IMR-90 (cell line): Measurements from ENCODE around the gene ASH1L. TPM values are rescaled to one million over a fixed set of nuclear protein-coding genes. Genes with fewer than 3 reads are reported as not detected.
"Not testable (repeated sequence)": the region's sequence is repeated elsewhere in the genome, so short reads cannot be mapped to it uniquely, and the experiment has no call there.

Experiments
- ATAC-seq: fragments of 200-7000 bp; cut with Tn5 transposase; 2 replicates; pipeline ENCODE4 v1.9.1; 2020; ENCODE audit warnings: low read depth, mild to moderate bottlenecking, moderate library complexity
- BruUV-seq: library from RNA; stranded (reverse); fragments of 400-500 nt; replicated peaks from 2 replicates; lab custom pipeline; 2021; lab: Mats Ljungman, UMichigan
- CTCF ChIA-PET: fragments of 300-600 bp; formaldehyde crosslinking; extraction: SDS; loops from one replicate; lab custom pipeline; 2021; ENCODE audit warnings: antibody characterized with exemption; lab: Yijun Ruan, JAX
- POLR2A ChIA-PET: fragments of 300-600 bp; sonication (Branson Sonifier 250); formaldehyde crosslinking; loops from one replicate; lab custom pipeline; 2022; ENCODE audit warnings: antibody characterized with exemption; ENCODE audit not compliant: unreplicated experiment; lab: Charles Lee
- DNase-seq: peaks from one replicate; pipeline ENCODE4 v3.0.0; 2013
- H2AFZ ChIP-seq: replicated peaks from 2 replicates; pipeline ENCODE3; 2013; ENCODE audit warnings: low read length, mild to moderate bottlenecking; ENCODE audit not compliant: poor library complexity
- H2AK5ac ChIP-seq: 2 replicates; pipeline ENCODE4 v1.6.1; 2013; ENCODE audit warnings: low read depth, low read length, inconsistent platforms
- H2AK9ac ChIP-seq: replicated peaks from 2 replicates; pipeline ENCODE3; 2013; ENCODE audit warnings: mild to moderate bottlenecking, low read depth, low read length, moderate library complexity; ENCODE audit not compliant: poor library complexity
- H2BK120ac ChIP-seq: 2 replicates; pipeline ENCODE4 v1.6.1; 2013; ENCODE audit warnings: low read depth, low read length, inconsistent platforms
- H2BK15ac ChIP-seq: 3 replicates; pipeline ENCODE4 v1.6.1; 2013; ENCODE audit warnings: low read depth, low read length, inconsistent platforms
- H2BK20ac ChIP-seq: 2 replicates; pipeline ENCODE4 v1.6.1; 2013; ENCODE audit warnings: low read depth, mild to moderate bottlenecking, inconsistent platforms, low read length, moderate library complexity
- H2BK5ac ChIP-seq: 2 replicates; pipeline ENCODE4 v1.6.1; 2013; ENCODE audit warnings: mild to moderate bottlenecking, low read depth, low read length, inconsistent platforms; ENCODE audit not compliant: poor library complexity, severe bottlenecking
- H3K14ac ChIP-seq: replicated peaks from 2 replicates; pipeline ENCODE4 v1.6.1; 2013; ENCODE audit warnings: low read depth, low read length, inconsistent platforms
- H3K18ac ChIP-seq: 2 replicates; pipeline ENCODE4 v1.6.1; 2013; ENCODE audit warnings: low read depth, low read length, control low read depth
- H3K23ac ChIP-seq: 2 replicates; pipeline ENCODE4 v1.6.1; 2013; ENCODE audit warnings: low read depth, low read length, inconsistent platforms
- H3K27ac ChIP-seq: 2 replicates; pipeline ENCODE4 v1.5.1; 2013; ENCODE audit warnings: mild to moderate bottlenecking, control low read depth, low read length; ENCODE audit not compliant: insufficient read depth
- H3K27me3 ChIP-seq: 2 replicates; pipeline ENCODE4 v1.6.1; 2013; ENCODE audit warnings: low read length; ENCODE audit not compliant: control insufficient read depth, insufficient read depth
- H3K36me3 ChIP-seq: 2 replicates; pipeline ENCODE4 v1.6.1; 2013; ENCODE audit warnings: low read length, mixed read lengths; ENCODE audit not compliant: control insufficient read depth, insufficient read depth
- H3K4ac ChIP-seq: 2 replicates; pipeline ENCODE4 v1.6.1; 2013; ENCODE audit warnings: low read depth, low read length, inconsistent platforms
- H3K4me1 ChIP-seq: 2 replicates; pipeline ENCODE4 v1.6.1; 2013; ENCODE audit warnings: low read length, mixed read lengths; ENCODE audit not compliant: control insufficient read depth, insufficient read depth
- H3K4me2 ChIP-seq: 2 replicates; pipeline ENCODE4 v1.6.1; 2013; ENCODE audit warnings: low read depth, mild to moderate bottlenecking, control low read depth, low read length, moderate library complexity
- H3K4me3 ChIP-seq: 2 replicates; pipeline ENCODE4 v1.5.1; 2013; ENCODE audit warnings: low read depth, mild to moderate bottlenecking, control low read depth, low read length, moderate library complexity; ENCODE audit not compliant: insufficient read depth
- H3K56ac ChIP-seq: 2 replicates; pipeline ENCODE4 v1.6.1; 2013; ENCODE audit warnings: low read length, inconsistent platforms; ENCODE audit not compliant: insufficient read depth; ENCODE audit errors: extremely low read depth
- H3K79me1 ChIP-seq, 2 experiments: 2 replicates each; pipeline ENCODE4 v1.6.1; 2013; ENCODE audit warnings: low read length in 2 of 2, inconsistent platforms in 1 of 2, low read depth in 1 of 2
- H3K9ac ChIP-seq: 2 replicates; pipeline ENCODE4 v1.6.1; 2013; ENCODE audit warnings: low read depth, low read length, control low read depth
- H3K9me1 ChIP-seq: 2 replicates; pipeline ENCODE4 v1.6.1; 2013; ENCODE audit warnings: low read length, inconsistent platforms; ENCODE audit not compliant: insufficient read depth
- H3K9me3 ChIP-seq: 2 replicates; pipeline ENCODE4 v1.6.1; 2013; ENCODE audit warnings: low read length; ENCODE audit not compliant: control insufficient read depth, insufficient read depth
- H4K20me1 ChIP-seq: 2 replicates; pipeline ENCODE4 v1.6.1; 2013; ENCODE audit warnings: low read length, inconsistent platforms; ENCODE audit not compliant: insufficient read depth
- H4K5ac ChIP-seq: 2 replicates; pipeline ENCODE4 v1.6.1; 2013; ENCODE audit warnings: mild to moderate bottlenecking, low read depth, low read length, control low read depth
- H4K8ac ChIP-seq, 2 experiments: 2 replicates each; pipeline ENCODE4 v1.6.1; 2013; ENCODE audit warnings: low read depth in 2 of 2, low read length in 2 of 2, control low read depth in 1 of 2, inconsistent platforms in 1 of 2
- H4K91ac ChIP-seq: 2 replicates; pipeline ENCODE4 v1.6.1; 2013; ENCODE audit warnings: low read depth, low read length, inconsistent platforms; ENCODE audit not compliant: insufficient read depth
- CEBPB ChIP-seq: IDR thresholded peaks from 2 replicates; pipeline ENCODE4 v1.6.1; 2012; ENCODE audit warnings: low read depth, low read length, improper control_type of control experiment
- ELK1 ChIP-seq: fragments of 150-350 bp; IDR thresholded peaks from 2 replicates; pipeline ENCODE4 v1.6.1; 2016; ENCODE audit warnings: low read depth, mild to moderate bottlenecking, low read length, moderate library complexity, borderline replicate concordance
- WGBS, 2 experiments: methylation state at CpG; one replicate each; pipeline versions ENCODE4 v1.1.5 to v1.1.7; 2013; ENCODE audit warnings: missing lambda C conversion rate in 2 of 2; ENCODE audit not compliant: insufficient read length in 1 of 2; ENCODE audit errors: extremely low coverage in 2 of 2; 5-methylcytosine and 5-hydroxymethylcytosine counted together
- dilution Hi-C: fragments of 300-500 bp; cut with HindIII; formaldehyde crosslinking; loops from one replicate; pipeline ENCODE4 v1.14.3; 2018; ENCODE audit warnings: low sequenced_read_pairs; ENCODE audit not compliant: unreplicated experiment
- in situ Hi-C: fragments of 300-500 bp; cut with MboI; formaldehyde crosslinking; loops from 3 replicates; pipeline ENCODE4 v1.14.3; 2019; ENCODE audit warnings: low sequenced_read_pairs, inconsistent platforms, mixed read lengths
- intact Hi-C: fragments of 100-400 bp; cut with micrococcal nuclease; formaldehyde crosslinking; loops from 2 replicates; pipeline ENCODE4 v1.10.0; 2022
- polyA plus RNA-seq, 3 experiments: library from polyadenylated mRNA; depleted of rRNA; stranded (reverse); fragments of >200 nt; gene quantifications; 2 replicates each; pipeline ENCODE4 v1.2.3, GENCODE V29; 2012; ENCODE audit warnings: low replicate concordance in 1 of 3
- total RNA-seq: library from RNA; depleted of rRNA; stranded (reverse); fragments of >200 nt; gene quantifications from 2 replicates; pipeline ENCODE4 v1.2.3, GENCODE V29; 2012

ASH1L gene
- total and polyA plus RNA-seq, 2 of the 4 experiments (the other 2 are of a cell fraction) = 13.7 to 18.5 TPM

GRCh38 chr1:155607708-155608107 is 45.1 kb upstream of the ASH1L start:
- H3K56ac ChIP-seq = no peak overlapping the region
- no peaks in the 10 kb centered on the region for H3K9me1 ChIP-seq
- intact Hi-C loops (loop anchor here (5.0 kb wide), 1 partner anchor 40 kb away; no protein-coding TSS in a partner anchor), in situ Hi-C loops (no loop called here), dilution Hi-C loops (no loop called here)
- no peak overlapping the region for H3K27ac ChIP-seq
- no TSS peak for BruUV-seq
- H4K20me1 ChIP-seq = no peaks in the 10 kb centered on the region
- no peak overlapping the region for H2AK5ac ChIP-seq
- H3K4me2 ChIP-seq = no peak overlapping the region
- no peaks in the 10 kb centered on the region for H3K79me1 ChIP-seq
- H3K9me3 ChIP-seq = no peaks in the 10 kb centered on the region
- no peak overlapping the region for H4K91ac ChIP-seq
- no peak overlapping the region for H3K4ac ChIP-seq
- ATAC-seq = no peak
- H3K36me3 ChIP-seq = peaks cover 5% of the 10 kb centered on the region; the same call in 1 of the 2 replicates
- H3K14ac ChIP-seq = no peak overlapping the region
- peak; percentile 18 for DNase-seq
- no peaks in the 10 kb centered on the region for H3K4me1 ChIP-seq
- H2AK9ac ChIP-seq = no peak overlapping the region
- H3K27me3 ChIP-seq = no peaks in the 10 kb centered on the region
- H3K23ac ChIP-seq = no peak overlapping the region
- POLR2A ChIA-PET = no interaction called here
- no peak overlapping the region for H3K4me3 ChIP-seq
- no peak overlapping the region for H2BK120ac ChIP-seq
- H4K8ac ChIP-seq = no peak overlapping the region
- no peak overlapping the region for H2BK20ac ChIP-seq
- CTCF ChIA-PET = no interaction called here
- no peak overlapping the region for H2BK5ac ChIP-seq
- no peak overlapping the region for H3K9ac ChIP-seq
- H4K5ac ChIP-seq = no peak overlapping the region
- H2AFZ ChIP-seq = no peak overlapping the region
- TF ChIP-seq ELK1 = no peak
- peak; percentile 54 for TF ChIP-seq CEBPB
- H2BK15ac ChIP-seq = no peak overlapping the region
- H3K18ac ChIP-seq = no peak overlapping the region
- WGBS, 2 experiments = no CpG with 5 or more reads among the region's 7 CpGs

GRCh38 chr1:155599828-155600572 is 37.4 kb upstream of the ASH1L start:
- H3K79me1 ChIP-seq, H2BK120ac ChIP-seq, H3K4ac ChIP-seq, H3K27me3 ChIP-seq, ATAC-seq, dilution Hi-C loops, H4K91ac ChIP-seq, H4K8ac ChIP-seq, H2BK20ac ChIP-seq, POLR2A ChIA-PET, H3K56ac ChIP-seq, H3K9ac ChIP-seq, H2AFZ ChIP-seq, H3K14ac ChIP-seq, H2AK9ac ChIP-seq, H3K9me1 ChIP-seq, H3K4me3 ChIP-seq, H3K23ac ChIP-seq, H3K36me3 ChIP-seq, H2BK5ac ChIP-seq, H3K18ac ChIP-seq, H2AK5ac ChIP-seq, H3K4me1 ChIP-seq, H2BK15ac ChIP-seq, H4K20me1 ChIP-seq, H4K5ac ChIP-seq, in situ Hi-C loops, H3K27ac ChIP-seq, CTCF ChIA-PET, BruUV-seq, H3K9me3 ChIP-seq, DNase-seq: not testable (repeated sequence)
- peak overlapping the region; percentile 67 for H3K4me2 ChIP-seq
- no CpG with 5 or more reads among the region's 12 CpGs for WGBS, 2 experiments
- intact Hi-C loops = loop anchor here (10.0 kb wide), 2 partner anchors 395 to 425 kb away; partner anchors contain the start of genes KRTCAP2, MTX1, THBS3 and TRIM46
